IMR-90 (cell line): ENCODE data around the gene PCDHGC4. TPM values are rescaled to one million over a fixed set of nuclear protein-coding genes. Genes with fewer than 3 reads are reported as not detected.

Experiments
- ATAC-seq: fragments of 200-7000 bp; cut with Tn5 transposase; 2 replicates; pipeline ENCODE4 v1.9.1; 2020; ENCODE audit warnings: low read depth, mild to moderate bottlenecking, moderate library complexity
- BruUV-seq: library from RNA; stranded (reverse); fragments of 400-500 nt; replicated peaks from 2 replicates; lab custom pipeline; 2021; lab: Mats Ljungman, UMichigan
- CTCF ChIA-PET: fragments of 300-600 bp; formaldehyde crosslinking; extraction: SDS; loops from one replicate; lab custom pipeline; 2021; ENCODE audit warnings: antibody characterized with exemption; lab: Yijun Ruan, JAX
- POLR2A ChIA-PET: fragments of 300-600 bp; sonication (Branson Sonifier 250); formaldehyde crosslinking; loops from one replicate; lab custom pipeline; 2022; ENCODE audit warnings: antibody characterized with exemption; ENCODE audit not compliant: unreplicated experiment; lab: Charles Lee
- DNase-seq: peaks from one replicate; pipeline ENCODE4 v3.0.0; 2013
- H2AFZ ChIP-seq: replicated peaks from 2 replicates; pipeline ENCODE3; 2013; ENCODE audit warnings: low read length, mild to moderate bottlenecking; ENCODE audit not compliant: poor library complexity
- H2AK5ac ChIP-seq: 2 replicates; pipeline ENCODE4 v1.6.1; 2013; ENCODE audit warnings: low read depth, low read length, inconsistent platforms
- H2AK9ac ChIP-seq: replicated peaks from 2 replicates; pipeline ENCODE3; 2013; ENCODE audit warnings: mild to moderate bottlenecking, low read depth, low read length, moderate library complexity; ENCODE audit not compliant: poor library complexity
- H2BK120ac ChIP-seq: 2 replicates; pipeline ENCODE4 v1.6.1; 2013; ENCODE audit warnings: low read depth, low read length, inconsistent platforms
- H2BK15ac ChIP-seq: 3 replicates; pipeline ENCODE4 v1.6.1; 2013; ENCODE audit warnings: low read depth, low read length, inconsistent platforms
- H2BK20ac ChIP-seq: 2 replicates; pipeline ENCODE4 v1.6.1; 2013; ENCODE audit warnings: low read depth, mild to moderate bottlenecking, inconsistent platforms, low read length, moderate library complexity
- H2BK5ac ChIP-seq: 2 replicates; pipeline ENCODE4 v1.6.1; 2013; ENCODE audit warnings: mild to moderate bottlenecking, low read depth, low read length, inconsistent platforms; ENCODE audit not compliant: poor library complexity, severe bottlenecking
- H3K14ac ChIP-seq: replicated peaks from 2 replicates; pipeline ENCODE4 v1.6.1; 2013; ENCODE audit warnings: low read depth, low read length, inconsistent platforms
- H3K18ac ChIP-seq: 2 replicates; pipeline ENCODE4 v1.6.1; 2013; ENCODE audit warnings: low read depth, low read length, control low read depth
- H3K23ac ChIP-seq: 2 replicates; pipeline ENCODE4 v1.6.1; 2013; ENCODE audit warnings: low read depth, low read length, inconsistent platforms
- H3K27ac ChIP-seq: 2 replicates; pipeline ENCODE4 v1.5.1; 2013; ENCODE audit warnings: mild to moderate bottlenecking, control low read depth, low read length; ENCODE audit not compliant: insufficient read depth
- H3K27me3 ChIP-seq: 2 replicates; pipeline ENCODE4 v1.6.1; 2013; ENCODE audit warnings: low read length; ENCODE audit not compliant: control insufficient read depth, insufficient read depth
- H3K36me3 ChIP-seq: 2 replicates; pipeline ENCODE4 v1.6.1; 2013; ENCODE audit warnings: low read length, mixed read lengths; ENCODE audit not compliant: control insufficient read depth, insufficient read depth
- H3K4ac ChIP-seq: 2 replicates; pipeline ENCODE4 v1.6.1; 2013; ENCODE audit warnings: low read depth, low read length, inconsistent platforms
- H3K4me1 ChIP-seq: 2 replicates; pipeline ENCODE4 v1.6.1; 2013; ENCODE audit warnings: low read length, mixed read lengths; ENCODE audit not compliant: control insufficient read depth, insufficient read depth
- H3K4me2 ChIP-seq: 2 replicates; pipeline ENCODE4 v1.6.1; 2013; ENCODE audit warnings: low read depth, mild to moderate bottlenecking, control low read depth, low read length, moderate library complexity
- H3K4me3 ChIP-seq: 2 replicates; pipeline ENCODE4 v1.5.1; 2013; ENCODE audit warnings: low read depth, mild to moderate bottlenecking, control low read depth, low read length, moderate library complexity; ENCODE audit not compliant: insufficient read depth
- H3K56ac ChIP-seq: 2 replicates; pipeline ENCODE4 v1.6.1; 2013; ENCODE audit warnings: low read length, inconsistent platforms; ENCODE audit not compliant: insufficient read depth; ENCODE audit errors: extremely low read depth
- H3K79me1 ChIP-seq, 2 experiments: 2 replicates each; pipeline ENCODE4 v1.6.1; 2013; ENCODE audit warnings: low read length in 2 of 2, inconsistent platforms in 1 of 2, low read depth in 1 of 2
- H3K9ac ChIP-seq: 2 replicates; pipeline ENCODE4 v1.6.1; 2013; ENCODE audit warnings: low read depth, low read length, control low read depth
- H3K9me1 ChIP-seq: 2 replicates; pipeline ENCODE4 v1.6.1; 2013; ENCODE audit warnings: low read length, inconsistent platforms; ENCODE audit not compliant: insufficient read depth
- H3K9me3 ChIP-seq: 2 replicates; pipeline ENCODE4 v1.6.1; 2013; ENCODE audit warnings: low read length; ENCODE audit not compliant: control insufficient read depth, insufficient read depth
- H4K20me1 ChIP-seq: 2 replicates; pipeline ENCODE4 v1.6.1; 2013; ENCODE audit warnings: low read length, inconsistent platforms; ENCODE audit not compliant: insufficient read depth
- H4K5ac ChIP-seq: 2 replicates; pipeline ENCODE4 v1.6.1; 2013; ENCODE audit warnings: mild to moderate bottlenecking, low read depth, low read length, control low read depth
- H4K8ac ChIP-seq, 2 experiments: 2 replicates each; pipeline ENCODE4 v1.6.1; 2013; ENCODE audit warnings: low read depth in 2 of 2, low read length in 2 of 2, control low read depth in 1 of 2, inconsistent platforms in 1 of 2
- H4K91ac ChIP-seq: 2 replicates; pipeline ENCODE4 v1.6.1; 2013; ENCODE audit warnings: low read depth, low read length, inconsistent platforms; ENCODE audit not compliant: insufficient read depth
- CEBPB ChIP-seq: IDR thresholded peaks from 2 replicates; pipeline ENCODE4 v1.6.1; 2012; ENCODE audit warnings: low read depth, low read length, improper control_type of control experiment
- FOS ChIP-seq: fragments of 150-350 bp; IDR thresholded peaks from 2 replicates; pipeline ENCODE4 v1.6.1; 2016; ENCODE audit warnings: low read depth, low read length
- MAZ ChIP-seq: IDR thresholded peaks from 2 replicates; pipeline ENCODE4 v1.6.1; 2012; ENCODE audit warnings: low read depth, mild to moderate bottlenecking, low read length, improper control_type of control experiment, moderate library complexity, borderline replicate concordance
- RAD21 ChIP-seq: IDR thresholded peaks from 2 replicates; pipeline ENCODE4 v1.6.1; 2012; ENCODE audit warnings: low read length, improper control_type of control experiment
- RCOR1 ChIP-seq: IDR thresholded peaks from 2 replicates; pipeline ENCODE4 v1.6.1; 2012; ENCODE audit warnings: mild to moderate bottlenecking, low read length, improper control_type of control experiment; ENCODE audit not compliant: insufficient replicate concordance
- RFX5 ChIP-seq: IDR thresholded peaks from 2 replicates; pipeline ENCODE4 v1.8.0; 2012; ENCODE audit warnings: low read depth, mild to moderate bottlenecking, low read length, moderate library complexity
- WGBS, 2 experiments: methylation state at CpG; one replicate each; pipeline versions ENCODE4 v1.1.5 to v1.1.7; 2013; ENCODE audit warnings: missing lambda C conversion rate in 2 of 2; ENCODE audit not compliant: insufficient read length in 1 of 2; ENCODE audit errors: extremely low coverage in 2 of 2; 5-methylcytosine and 5-hydroxymethylcytosine counted together
- dilution Hi-C: fragments of 300-500 bp; cut with HindIII; formaldehyde crosslinking; loops from one replicate; pipeline ENCODE4 v1.14.3; 2018; ENCODE audit warnings: low sequenced_read_pairs; ENCODE audit not compliant: unreplicated experiment
- in situ Hi-C: fragments of 300-500 bp; cut with MboI; formaldehyde crosslinking; loops from 3 replicates; pipeline ENCODE4 v1.14.3; 2019; ENCODE audit warnings: low sequenced_read_pairs, inconsistent platforms, mixed read lengths
- intact Hi-C: fragments of 100-400 bp; cut with micrococcal nuclease; formaldehyde crosslinking; loops from 2 replicates; pipeline ENCODE4 v1.10.0; 2022
- polyA plus RNA-seq, 3 experiments: library from polyadenylated mRNA; depleted of rRNA; stranded (reverse); fragments of >200 nt; gene quantifications; 2 replicates each; pipeline ENCODE4 v1.2.3, GENCODE V29; 2012; ENCODE audit warnings: low replicate concordance in 1 of 3
- total RNA-seq: library from RNA; depleted of rRNA; stranded (reverse); fragments of >200 nt; gene quantifications from 2 replicates; pipeline ENCODE4 v1.2.3, GENCODE V29; 2012
- TF ChIP-seq, protein P1 (sequence below): fragments of 150-350 bp; IDR thresholded peaks from 2 replicates; pipeline ENCODE4 v1.6.1; 2017; ENCODE audit warnings: mild to moderate bottlenecking, antibody characterized with exemption, low read length, low read depth

The PCDHGC4 gene
- total and polyA plus RNA-seq, 2 of the 4 experiments (the other 2 are of a cell fraction): 0.65 to 1.6 TPM

DNA sequence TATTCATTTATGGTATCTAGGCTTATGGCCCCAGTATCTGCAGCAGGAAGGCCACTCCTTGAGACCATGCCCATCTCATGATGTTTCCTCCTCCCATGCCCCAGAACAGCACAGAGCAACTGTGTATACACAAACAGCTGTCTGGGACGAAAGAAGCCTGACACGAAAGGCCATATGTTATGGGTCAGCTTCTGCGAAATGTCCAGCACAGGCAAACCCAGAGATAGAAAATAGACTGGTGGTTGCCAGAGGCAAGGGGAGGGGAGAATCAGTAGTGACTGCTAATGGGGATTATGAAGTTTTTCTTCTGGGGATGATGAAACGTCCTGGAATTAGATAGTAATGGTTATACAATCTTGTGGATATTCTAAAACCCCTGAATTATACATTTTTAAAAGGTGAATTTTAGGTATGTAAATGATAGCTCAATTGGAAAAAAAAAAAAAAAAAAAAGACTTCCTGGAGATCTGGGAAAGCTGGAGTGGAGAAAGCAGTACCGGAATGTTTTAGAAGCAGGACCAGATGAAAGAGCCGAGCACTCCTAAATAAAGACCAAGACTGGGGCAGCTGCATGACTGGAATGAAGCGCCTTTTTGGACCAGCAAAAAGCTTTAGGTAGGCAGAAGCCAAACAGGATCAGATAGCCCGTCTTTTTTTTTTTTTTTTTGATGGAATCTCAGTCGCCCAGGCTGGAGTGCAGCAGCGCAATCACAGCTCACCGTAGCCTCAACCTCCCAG is 33.2 kb downstream of the PCDHGC4 start:
- H2BK20ac ChIP-seq: peak overlapping the region; percentile 47; the same call in 1 of the 2 replicates
- CTCF ChIA-PET: interaction anchor here (0.6 to 1.8 kb wide), 6 partner anchors 27 to 767 kb away, joined by 3 to 7 read pairs (median 4); partner anchors contain the start of gene PCDHB14
- peak overlapping the region; percentile 79 for H2AK5ac ChIP-seq
- intact Hi-C loops (no loop called here), in situ Hi-C loops (no loop called here), dilution Hi-C loops (no loop called here)
- WGBS, 2 experiments: 90% methylated on average over 2 of the region's 11 CpGs; no CpG with 5 or more reads in 1 of the 2 experiments
- DNase-seq (peak; percentile 87), ATAC-seq (peak; percentile 42)
- peaks cover 37% of the 10 kb centered on the region for H3K9me1 ChIP-seq
- 0 out of 2 replicates have a peak overlapping the region, but pooled peaks have one; percentile 34 for H3K18ac ChIP-seq
- H2AFZ ChIP-seq: no peak overlapping the region
- no peak overlapping the region; the same call in 1 of the 2 replicates for H3K9ac ChIP-seq
- no peaks in the 10 kb centered on the region for H3K27me3 ChIP-seq
- H3K36me3 ChIP-seq: peaks cover 5% of the 10 kb centered on the region
- peaks cover 57% of the 10 kb centered on the region for H3K4me1 ChIP-seq
- no peak overlapping the region for H3K56ac ChIP-seq
- H3K4me2 ChIP-seq: no peak overlapping the region
- peak overlapping the region in 1 of 2 experiments; percentile 53; a peak in 1 of 4 replicates for H4K8ac ChIP-seq
- H3K4ac ChIP-seq: peak overlapping the region; percentile 74; the same call in 1 of the 2 replicates
- H4K91ac ChIP-seq: peak overlapping the region; percentile 9; the same call in 1 of the 2 replicates
- no TSS peak for BruUV-seq
- H3K4me3 ChIP-seq: no peak overlapping the region
- H4K20me1 ChIP-seq: no peaks in the 10 kb centered on the region
- peak overlapping the region; percentile 34; the same call in 1 of the 2 replicates for H3K14ac ChIP-seq
- peak; percentile 28; the same call in 1 of the 2 replicates for TF ChIP-seq RFX5
- peak; percentile 56; the same call in 1 of the 2 replicates for TF ChIP-seq CEBPB
- no peak for TF ChIP-seq RAD21
- TF ChIP-seq, protein P1, sequence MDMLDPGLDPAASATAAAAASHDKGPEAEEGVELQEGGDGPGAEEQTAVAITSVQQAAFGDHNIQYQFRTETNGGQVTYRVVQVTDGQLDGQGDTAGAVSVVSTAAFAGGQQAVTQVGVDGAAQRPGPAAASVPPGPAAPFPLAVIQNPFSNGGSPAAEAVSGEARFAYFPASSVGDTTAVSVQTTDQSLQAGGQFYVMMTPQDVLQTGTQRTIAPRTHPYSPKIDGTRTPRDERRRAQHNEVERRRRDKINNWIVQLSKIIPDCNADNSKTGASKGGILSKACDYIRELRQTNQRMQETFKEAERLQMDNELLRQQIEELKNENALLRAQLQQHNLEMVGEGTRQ: no peak
- 0 out of 2 replicates have a peak, but pooled peaks have one; percentile 13 for TF ChIP-seq MAZ
- peak; percentile 58 for TF ChIP-seq RCOR1
- TF ChIP-seq FOS: 0 out of 2 replicates have a peak, but pooled peaks have one; percentile 12
- peak overlapping the region; percentile 25; the same call in 1 of the 2 replicates for H3K23ac ChIP-seq
- peak overlapping the region; percentile 6 for H2BK5ac ChIP-seq
- H3K79me1 ChIP-seq: peaks cover 6 to 48% of the 10 kb centered on the region in 2 experiments; a peak in 3 of 4 replicates
- peak overlapping the region; percentile 68 for H2AK9ac ChIP-seq
- peak overlapping the region; percentile 67 for H2BK120ac ChIP-seq
- no peaks in the 10 kb centered on the region for H3K9me3 ChIP-seq
- peak overlapping the region; percentile 77; the same call in 1 of the 2 replicates for H3K27ac ChIP-seq
- POLR2A ChIA-PET: interaction anchor here (0.5 to 0.6 kb wide), 2 partner anchors 31 to 50 kb away, joined by 3 to 8 read pairs; no protein-coding TSS in a partner anchor
- H2BK15ac ChIP-seq: peak overlapping the region; percentile 56; the same call in 2 of the 3 replicates
- H4K5ac ChIP-seq: peak overlapping the region; percentile 15; the same call in 1 of the 2 replicates
